ENCODE data around the gene FBXL16.

GRCh38 chr16:716768-717325 is 11.2 kb upstream of the FBXL16 start:
- TF ChIP-seq SRSF1 (optimal IDR thresholded peaks at IDR 0.05; ENCODE audit: low read depth, low read length) (no peak), ZMYM3 (CRISPR knock-in tag; IDR thresholded peaks at IDR 0.05) (no peak), ZNF747 (CRISPR knock-in tag; IDR thresholded peaks at IDR 0.05; ENCODE audit: borderline replicate concordance) (no peak), ZNF7 (CRISPR knock-in tag; IDR thresholded peaks at IDR 0.05) (no peak), SKIL (CRISPR knock-in tag; IDR thresholded peaks at IDR 0.05; ENCODE audit: borderline replicate concordance) (no peak), JUNB (CRISPR knock-in tag; IDR thresholded peaks at IDR 0.05; ENCODE audit: borderline replicate concordance) (no peak), POLR2AphosphoS5 (IDR thresholded peaks at IDR 0.05; ENCODE audit: low read depth, low read length) (no peak)
